GM21619 (cell line): Measurements from ENCODE around the gene ARAF.
"Not testable (repeated sequence)": the region's sequence is repeated elsewhere in the genome, so short reads cannot be mapped to it uniquely, and the experiment has no call there.

Source experiments
- ATAC-seq: cut with Tn5 transposase; IDR thresholded peaks from one replicate; pipeline ENCODE4 v1.9.1; 2021; ENCODE audit not compliant: unreplicated experiment

ARAF gene

DNA sequence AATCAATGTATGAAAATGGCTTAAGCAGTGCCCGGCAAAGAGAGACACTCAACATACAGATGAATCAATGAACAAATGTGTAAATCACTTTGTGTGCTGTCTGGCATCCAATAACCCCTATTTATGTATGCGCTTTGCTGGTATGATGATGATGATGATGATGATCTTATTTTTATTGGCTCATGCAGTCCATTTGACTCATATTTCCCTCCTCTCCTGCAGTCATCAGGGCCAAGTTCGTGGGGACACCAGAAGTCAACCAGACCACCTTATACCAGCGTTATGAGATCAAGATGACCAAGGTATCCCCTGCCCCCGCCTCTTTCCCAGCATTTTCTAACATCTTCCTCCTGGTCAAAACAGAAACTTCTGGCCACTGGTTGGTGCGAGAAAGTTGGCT lies 23.7 kb downstream of the ARAF start:
- no peak for ATAC-seq

DNA sequence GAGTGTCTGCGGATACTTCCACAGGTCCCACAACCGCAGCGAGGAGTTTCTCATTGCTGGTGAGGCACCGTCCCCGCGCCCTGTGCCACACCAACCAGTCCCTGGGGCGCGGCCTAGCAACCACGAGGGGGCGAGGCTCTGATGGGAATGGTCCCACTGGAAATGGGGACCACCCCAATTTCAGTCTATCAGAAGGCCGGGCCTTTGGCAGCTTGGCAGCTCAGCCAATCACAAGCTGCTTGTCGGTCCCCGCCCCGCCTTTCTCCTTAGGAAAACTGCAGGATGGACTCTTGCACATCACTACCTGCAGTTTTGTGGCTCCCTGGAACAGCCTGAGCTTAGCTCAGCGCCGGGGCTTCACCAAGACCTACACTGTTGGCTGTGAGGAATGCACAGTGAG lies 24.3 kb downstream of the ARAF start:
- ATAC-seq = no peak

DNA sequence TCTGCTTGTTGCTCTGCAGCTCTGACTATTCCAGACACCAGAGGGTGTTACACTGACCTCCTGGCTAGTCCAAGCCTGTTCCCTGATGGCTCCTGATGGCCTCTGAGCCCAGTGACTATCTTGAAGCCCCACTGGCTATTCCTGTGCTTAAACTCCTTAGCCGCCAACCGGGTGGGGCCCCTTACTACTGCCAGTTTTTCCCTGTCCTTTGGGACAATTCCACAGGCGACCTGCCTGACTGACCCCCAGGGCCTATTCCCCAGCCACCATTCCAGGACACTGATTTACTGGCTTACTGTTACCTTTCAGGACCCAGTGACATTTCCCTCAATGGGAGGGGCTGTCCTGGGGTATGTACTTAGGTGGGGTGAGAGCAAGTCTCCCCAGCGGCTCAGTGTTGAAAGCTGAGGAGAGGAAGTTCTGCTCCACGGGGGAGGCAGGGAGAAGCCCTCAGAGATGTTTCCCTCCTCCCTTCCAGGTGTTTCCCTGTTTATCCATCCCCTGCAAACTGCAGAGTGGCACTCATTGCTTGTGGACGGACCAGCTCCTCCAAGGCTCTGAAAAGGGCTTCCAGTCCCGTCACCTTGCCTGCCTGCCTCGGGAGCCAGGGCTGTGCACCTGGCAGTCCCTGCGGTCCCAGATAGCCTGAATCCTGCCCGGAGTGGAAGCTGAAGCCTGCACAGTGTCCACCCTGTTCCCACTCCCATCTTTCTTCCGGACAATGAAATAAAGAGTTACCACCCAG lies 25.2 kb downstream of the ARAF start:
- ATAC-seq = no peak

DNA sequence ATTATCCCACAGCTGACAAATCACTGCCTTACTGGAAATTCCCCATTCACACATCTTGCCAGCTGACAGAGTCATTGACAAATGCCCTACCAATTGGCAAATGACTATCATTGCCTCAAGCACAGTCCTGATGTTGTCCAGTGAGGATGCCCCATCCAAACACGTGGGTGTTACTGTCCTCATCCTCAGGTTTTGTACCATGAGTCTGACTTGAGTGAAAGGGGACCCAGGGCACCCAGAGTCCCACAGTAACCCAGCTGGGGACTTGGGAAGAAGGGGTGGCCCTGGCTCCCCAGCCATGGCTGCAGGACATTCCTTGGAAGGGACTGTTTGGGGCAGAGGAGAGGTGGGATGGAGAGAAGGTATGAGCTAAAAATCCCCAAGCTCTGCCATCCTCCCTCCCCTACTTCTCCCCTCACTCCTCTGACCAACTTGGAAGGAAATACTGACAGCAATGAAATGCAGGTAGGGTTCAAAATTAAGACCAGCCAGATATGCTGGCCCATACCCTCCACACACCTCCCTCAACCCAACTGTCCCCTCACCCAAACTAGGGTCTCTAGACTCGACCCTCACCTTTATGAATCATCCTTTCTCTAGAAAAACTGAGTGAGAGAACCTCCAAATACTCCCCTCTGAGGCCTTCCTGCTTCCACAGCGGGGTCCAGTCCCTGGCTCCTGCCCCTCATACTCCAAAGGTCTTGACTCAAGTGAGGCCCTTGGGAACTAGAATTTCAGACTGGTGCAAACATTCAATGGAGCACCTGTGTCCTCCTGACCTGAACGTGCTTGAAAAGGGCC lies 26.3 kb downstream of the ARAF start:
- no peak for ATAC-seq

DNA sequence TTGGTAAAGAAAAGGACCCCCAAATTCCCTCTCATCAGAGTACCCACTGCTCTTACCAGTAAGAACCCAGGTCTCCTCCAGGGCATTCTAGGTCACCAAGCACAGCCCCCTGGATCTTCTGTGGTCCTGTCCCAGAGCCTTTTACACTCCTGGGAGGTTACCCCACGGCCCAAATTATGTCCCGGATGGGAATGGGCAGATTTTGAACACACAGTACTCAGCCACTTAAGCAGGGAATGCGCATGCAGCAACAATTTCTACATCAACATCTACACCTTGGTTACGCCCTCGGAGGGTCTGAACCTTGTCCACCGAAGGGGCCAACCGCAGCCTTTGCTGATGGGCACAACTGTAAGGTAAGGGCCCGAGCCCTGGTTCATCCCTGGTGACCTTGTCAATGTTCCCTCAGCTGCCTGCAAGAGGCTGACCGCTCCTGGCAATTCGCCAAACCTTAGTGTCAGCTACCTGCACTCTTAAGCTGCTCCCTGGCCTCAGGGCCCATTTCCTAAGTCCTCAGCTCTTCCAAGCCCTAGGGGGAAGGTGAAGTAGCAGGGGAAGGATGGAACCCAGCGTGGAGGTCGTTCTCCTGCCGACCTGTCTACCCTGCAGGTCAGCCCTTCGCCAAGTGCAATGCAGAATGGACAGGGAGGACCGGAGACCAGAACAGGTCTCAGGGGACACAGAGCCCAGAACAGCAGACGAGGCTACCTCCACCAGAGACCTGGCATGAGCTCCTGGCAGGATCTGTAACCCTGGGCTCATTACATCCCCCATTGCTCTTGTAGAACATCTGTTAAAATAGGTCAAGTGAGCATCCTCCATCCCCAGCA lies 27.1 kb downstream of the ARAF start:
- no peak for ATAC-seq

DNA sequence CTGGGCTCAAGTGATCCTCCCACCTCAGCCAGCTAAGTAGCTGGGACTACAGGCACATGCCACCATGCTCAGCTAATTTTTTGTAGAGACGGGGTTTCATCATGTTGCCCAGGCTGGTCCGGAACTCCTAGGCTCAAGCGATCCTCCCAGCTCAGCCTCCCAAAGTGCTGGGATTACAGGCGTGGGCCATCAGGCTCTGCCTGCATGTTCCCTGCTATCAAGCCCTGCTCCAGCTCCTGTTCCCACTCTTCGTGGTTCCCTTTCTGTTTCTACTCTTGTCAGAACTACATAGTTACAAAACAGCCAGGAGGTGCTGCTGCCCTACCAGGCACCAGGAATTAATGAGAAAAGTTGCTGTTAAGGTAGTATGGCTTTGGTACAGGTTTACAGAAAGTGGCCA lies 30.0 kb downstream of the ARAF start:
- no peak for ATAC-seq

DNA sequence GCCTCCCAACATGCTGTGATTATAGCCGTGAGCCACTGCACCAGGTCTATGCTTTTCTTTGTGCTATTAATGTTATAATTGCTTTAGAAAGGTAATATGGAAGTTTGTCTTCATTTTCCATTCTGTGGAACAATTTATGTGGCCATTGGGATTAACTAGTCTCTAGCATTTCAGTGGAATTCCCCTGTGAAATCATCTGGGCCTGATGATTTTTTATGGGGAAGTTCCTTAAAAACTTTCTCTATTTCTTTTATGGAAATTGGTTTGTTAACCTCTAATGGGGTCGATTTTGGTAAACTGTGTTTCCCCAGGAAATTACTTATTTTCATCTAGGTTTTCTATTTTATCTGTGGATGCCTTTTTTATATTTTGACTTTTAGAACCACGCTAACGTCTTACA lies 32.5 kb downstream of the ARAF start:
- ATAC-seq = no peak

DNA sequence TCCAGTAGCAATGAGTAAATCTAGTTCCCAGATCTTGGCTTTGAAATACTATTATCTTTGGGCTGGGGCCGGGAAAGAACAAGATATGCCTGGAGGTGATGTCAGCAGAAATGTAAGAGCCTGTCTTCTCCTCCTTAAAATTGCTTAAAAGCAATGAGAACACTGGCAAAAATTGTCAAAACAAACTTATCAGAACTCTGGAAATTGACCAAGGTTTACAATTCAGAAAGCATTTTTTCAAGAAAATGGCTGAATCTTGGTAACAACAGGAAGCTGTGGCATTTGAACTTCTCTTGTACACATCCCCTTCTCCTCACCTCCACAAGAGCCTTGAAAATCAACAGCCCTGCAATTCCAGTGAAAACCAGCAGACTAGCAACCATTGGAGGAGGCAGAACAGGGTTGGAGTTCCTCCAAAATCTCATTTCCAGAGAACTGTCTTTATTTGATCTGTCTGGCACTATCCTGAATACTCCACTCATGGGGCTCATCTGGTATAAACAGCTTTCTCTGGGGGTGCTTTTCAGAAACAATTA lies 34.8 kb downstream of the ARAF start:
- no peak for ATAC-seq

DNA sequence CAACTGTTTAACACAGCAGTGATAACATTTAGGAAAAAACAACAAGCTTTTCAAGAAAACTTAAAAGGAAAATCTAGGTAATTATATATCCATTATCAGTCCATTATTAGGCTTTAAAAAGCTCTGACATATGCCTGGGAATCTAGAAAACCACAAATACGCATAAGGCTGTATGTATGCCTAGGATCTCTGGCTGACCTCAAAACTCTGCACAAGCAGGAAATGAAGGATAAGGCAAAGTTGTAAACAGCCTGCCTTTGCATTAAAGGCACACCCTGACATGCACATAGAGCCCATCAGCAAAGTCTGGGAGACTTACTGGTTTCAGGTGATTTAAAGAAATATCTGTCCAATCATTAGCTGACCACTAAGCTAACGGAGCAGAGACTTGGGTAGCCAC lies 35.3 kb downstream of the ARAF start:
- no peak for ATAC-seq

DNA sequence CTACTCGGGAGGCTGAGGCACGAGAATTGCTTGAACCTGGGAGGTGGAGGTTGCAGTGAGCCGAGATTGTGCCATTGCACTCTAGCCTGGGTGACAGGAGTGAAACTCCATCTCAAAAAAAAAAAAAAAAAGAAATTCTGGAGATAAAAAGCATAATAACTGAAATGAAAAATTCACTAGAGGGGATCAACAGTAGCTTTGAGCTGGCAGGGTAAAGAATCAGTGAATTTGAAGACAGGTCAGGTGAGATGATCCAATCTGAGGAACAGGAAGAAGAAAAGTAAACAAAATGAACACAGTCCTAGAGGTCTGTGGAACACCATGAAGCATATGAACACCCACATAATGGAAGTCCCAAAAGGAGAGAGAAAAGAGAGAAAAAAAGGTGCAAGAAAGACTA lies 36.2 kb downstream of the ARAF start:
- no peak for ATAC-seq

DNA sequence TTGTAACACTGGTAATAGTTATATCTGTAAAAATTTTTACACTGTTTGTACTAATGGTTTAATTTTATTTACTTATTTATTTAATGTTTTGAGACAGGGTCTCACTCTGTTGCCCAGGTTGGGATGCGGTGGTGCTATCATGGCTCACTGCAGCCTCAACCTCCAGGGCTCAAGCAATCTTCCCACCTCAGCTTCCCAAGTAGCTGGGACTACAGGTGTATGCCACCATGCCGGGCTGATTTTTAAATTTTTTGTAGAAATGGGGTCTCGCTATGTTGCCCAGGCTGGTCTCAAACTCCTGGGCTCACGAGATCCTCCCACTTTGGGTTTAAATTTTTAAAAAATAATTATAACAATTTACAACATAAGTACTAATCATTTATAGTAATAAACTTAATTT lies 42.1 kb downstream of the ARAF start:
- ATAC-seq = not testable (repeated sequence)

DNA sequence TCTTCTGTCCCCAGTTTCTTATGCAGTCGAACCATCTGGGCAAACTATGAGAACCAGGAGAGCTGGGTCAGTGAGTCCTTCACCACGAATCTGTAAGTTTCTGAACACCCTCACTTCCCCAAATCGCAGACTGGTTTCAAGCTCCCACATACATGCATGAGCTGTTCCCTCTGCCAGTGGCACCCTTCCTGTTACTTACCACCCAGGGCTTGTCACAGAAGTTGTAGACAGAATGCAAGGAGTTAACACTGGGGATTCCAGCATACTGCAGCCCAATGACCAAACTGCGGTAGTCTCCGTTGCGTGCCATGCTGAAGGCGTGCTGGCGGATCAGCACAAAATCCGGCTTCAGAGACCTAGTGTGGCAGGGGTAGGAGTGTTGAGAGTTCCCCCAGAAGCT lies 44.0 kb downstream of the ARAF start:
- no peak for ATAC-seq

DNA sequence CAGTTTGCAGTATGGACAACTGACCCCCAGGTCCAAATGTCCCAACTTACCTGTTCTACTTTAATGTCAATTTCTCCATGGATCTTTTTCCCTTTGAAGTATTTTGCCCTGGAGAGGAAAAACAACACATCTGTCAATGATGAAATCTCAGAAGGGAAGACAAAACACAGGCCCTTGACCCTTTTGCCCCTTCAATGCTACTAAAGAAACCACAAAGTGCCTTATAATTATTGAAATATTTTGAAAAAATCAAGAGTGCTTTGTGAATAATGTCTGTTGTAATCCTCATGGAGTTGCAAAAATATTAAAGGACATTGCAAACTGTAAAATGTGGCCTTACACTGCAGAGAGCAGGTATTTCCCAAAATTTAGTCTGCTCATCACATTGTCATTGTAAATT lies 46.1 kb downstream of the ARAF start:
- ATAC-seq = no peak

DNA sequence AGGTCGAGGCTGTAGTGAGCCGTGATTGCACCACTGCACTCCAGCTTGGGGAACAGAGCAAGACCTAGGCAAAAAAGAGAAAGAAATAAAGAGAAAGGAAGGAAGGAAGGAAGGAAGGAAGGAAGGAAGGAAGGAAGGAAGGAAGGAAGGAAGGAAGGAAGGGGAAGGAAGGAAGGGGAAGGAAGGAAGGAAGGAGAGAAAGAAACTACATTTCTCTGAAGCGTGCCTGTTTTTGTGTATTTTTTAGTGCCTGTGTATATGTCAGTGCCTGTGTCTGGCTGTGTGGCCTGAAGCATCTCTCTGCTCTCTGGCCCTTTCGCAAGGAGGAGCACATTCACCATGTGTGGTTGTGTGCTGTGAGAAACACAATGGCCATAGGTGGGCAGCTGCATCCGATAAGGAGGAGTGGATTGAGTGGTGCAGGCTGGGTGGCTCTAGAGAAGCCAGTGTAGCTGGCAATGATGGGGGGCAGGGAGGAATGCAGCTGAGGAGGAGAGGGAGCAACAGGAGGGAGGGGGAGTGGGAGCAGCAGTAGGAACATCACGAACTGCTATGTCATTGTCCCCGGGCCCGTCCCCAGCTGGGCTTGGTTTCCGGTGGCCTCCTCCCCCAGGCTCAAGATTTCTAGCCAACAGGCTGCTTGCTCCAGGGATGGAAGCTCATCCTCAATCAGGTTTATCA lies 47.3 kb downstream of the ARAF start:
- no peak for ATAC-seq

DNA sequence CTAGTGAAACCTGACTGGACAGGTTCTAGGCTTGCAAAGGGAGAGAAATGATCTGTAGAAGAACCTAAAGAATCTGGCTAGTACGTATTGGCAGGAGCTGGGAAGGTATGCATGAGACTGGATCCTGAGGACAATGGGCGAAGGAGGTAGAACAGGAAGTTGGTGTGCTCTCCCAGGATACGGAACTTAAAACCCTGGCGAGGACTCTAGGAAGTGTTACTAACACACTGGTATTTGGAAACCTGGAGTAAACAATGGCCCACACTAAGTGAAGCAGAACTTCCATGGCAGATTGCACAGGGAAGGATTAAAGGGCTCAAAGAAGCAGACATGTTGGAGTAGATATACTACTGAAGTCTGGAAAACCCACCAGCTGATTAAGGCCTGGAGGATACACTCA lies 49.5 kb downstream of the ARAF start:
- ATAC-seq = no peak

DNA sequence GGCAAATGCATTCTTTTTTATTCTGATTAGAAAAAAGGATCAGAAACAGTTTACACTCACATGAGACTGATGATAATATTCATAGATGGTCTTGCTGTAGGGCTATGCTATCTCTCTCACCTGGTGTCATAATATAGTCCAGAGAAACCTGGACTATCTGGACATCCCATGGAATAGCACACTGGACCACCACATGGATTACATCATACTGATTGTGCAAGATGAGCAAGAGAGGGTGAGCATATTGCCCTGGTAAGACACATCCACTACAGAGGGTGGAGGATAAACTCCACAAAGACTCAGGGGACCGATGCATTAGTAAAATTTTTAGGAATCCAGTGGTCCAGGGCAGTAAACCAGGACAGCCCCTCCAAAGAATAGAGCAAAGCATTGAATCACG lies 50.5 kb downstream of the ARAF start:
- no peak for ATAC-seq

DNA sequence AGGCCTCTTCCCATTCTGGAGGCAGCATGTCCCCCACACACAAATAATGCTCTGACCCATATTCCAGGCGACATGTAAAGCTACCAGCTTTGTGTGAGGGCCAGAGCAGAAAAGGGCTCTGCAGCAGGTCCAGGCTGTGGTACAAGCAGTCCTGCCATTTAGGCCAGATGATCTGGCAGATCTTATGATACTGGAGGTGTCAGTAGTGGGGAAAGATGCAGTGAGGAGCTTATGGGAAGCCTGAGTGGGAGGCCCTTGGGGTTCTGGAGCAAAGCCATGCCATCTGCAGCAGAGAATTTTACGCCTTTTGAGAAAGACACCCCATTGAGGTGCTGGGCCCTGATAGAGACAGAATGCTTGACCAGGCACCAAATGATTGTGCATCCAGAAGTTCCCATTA lies 50.9 kb downstream of the ARAF start:
- no peak for ATAC-seq

DNA sequence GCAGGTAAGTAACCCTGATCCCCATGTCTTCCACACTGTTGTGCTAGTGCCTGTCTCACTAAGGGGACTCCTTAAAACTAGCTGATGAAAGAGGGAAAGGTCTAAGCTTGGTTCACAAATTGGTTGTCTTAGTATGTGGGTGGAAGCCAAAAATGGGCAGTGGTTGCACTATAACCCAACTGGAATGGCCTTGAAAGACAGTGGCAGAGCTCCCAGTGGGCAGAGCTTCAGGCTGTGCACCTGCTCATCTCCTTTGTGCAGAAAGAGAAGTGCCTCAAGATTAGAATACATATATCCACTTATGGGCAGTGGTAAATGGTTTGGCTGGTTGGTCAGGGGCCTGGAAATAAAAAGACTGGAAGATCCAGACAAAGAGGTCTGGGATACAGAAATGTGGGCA lies 51.4 kb downstream of the ARAF start:
- no peak for ATAC-seq

DNA sequence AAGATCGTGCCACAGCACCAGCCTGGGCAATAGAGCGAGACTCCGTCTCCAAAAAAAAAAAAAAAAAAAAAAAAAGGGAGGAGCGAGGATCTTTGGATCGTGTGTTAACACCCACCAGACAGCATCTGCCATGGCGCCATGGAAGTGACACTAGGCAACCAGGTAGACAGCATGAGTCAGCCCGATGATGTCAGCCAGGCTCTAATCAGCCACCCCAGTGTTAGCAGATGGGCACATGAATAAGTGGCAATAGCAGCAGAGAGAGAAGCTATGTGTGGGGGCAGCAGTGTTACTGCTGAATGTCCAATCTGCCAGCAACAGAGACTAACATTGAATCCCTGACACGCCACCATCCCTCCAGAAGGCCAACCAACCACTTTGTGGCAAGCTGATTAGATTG lies 52.1 kb downstream of the ARAF start:
- ATAC-seq = no peak

DNA sequence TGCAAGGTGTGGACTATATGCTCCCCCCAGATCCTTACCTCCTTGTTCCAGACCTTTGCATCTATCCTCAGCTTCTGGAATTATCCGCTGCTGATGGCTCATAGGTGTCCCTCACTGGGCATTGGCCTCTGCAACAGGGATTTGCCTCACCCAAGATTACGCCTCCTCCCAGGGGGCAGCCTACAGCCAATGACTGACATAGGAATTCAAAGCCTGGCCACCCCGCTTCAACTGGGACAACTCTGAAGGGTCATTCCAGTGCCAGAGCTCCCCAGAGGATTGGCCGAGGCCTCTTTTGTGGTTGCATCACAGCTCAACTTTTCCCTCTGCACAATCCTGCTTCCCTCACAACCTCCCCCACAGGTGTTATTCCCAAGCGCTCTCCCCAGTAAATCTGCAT lies 53.6 kb downstream of the ARAF start:
- no peak for ATAC-seq

DNA sequence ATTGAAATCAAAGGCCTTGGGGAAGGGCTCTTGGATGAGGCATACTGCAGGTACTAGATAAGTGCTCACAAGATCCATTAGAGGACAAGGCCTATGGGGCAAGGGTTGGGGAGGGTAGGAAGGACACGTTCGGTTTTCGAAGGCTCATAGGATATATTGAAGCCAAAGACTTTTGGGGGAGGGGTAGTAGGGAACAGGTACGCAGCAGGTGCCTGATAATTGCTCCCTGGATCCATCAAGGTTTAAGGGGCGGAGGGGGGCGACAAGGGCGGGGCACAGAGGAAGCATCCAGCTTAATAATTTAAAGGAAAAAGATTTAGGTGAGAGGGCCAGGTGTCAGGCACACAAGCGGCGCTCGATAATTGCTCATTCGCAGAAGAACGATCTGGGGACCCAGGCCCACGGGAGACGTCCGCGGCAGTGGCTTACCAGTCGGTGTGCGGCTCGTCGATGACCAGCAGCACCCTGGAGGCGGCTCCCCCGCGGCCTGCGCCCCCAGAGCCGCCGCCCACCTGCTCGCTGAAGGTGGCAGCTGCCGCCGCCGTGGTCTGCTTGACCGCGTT lies 58.0 kb downstream of the ARAF start:
- no peak for ATAC-seq
